ENCODE measurements around the gene ATP6V1G1.
"Not testable (repeated sequence)": the region's sequence is repeated elsewhere in the genome, so short reads cannot be mapped to it uniquely, and the experiment has no call there.

ATP6V1G1 gene

DNA sequence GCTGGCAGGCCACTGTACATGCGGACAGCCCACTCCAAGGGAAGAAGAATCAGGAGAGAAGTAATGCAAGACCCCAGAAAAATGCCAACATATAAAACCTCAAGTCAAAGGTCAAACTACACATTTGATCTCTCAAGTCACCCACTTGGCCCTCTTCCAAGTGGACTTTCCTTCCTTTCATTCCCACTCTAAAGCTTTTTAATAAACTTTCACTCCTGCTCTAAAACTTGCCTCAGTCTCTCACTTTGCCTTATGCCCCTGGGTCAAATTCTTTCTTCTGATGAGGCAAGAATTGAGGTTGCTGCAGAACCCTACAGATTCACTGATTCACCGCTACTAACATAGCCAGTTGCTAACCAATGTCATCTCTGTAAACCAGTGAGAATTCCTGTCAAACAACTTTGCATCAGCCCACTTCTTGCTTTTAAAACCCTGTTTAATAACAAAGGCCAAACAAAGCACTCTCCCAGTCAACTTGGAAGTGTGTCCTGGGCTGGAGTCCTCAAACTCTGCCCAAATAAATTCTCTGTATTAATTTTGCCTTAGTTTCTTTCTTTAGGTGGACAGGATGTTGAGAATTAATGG, 6.9 kb upstream of the ATP6V1G1 start:
- DNase-seq: no peak

- no peak for DNase-seq
Measured at GRCh38 chr9:114583371-114584155, 4.0 kb upstream of the ATP6V1G1 start.

DNA sequence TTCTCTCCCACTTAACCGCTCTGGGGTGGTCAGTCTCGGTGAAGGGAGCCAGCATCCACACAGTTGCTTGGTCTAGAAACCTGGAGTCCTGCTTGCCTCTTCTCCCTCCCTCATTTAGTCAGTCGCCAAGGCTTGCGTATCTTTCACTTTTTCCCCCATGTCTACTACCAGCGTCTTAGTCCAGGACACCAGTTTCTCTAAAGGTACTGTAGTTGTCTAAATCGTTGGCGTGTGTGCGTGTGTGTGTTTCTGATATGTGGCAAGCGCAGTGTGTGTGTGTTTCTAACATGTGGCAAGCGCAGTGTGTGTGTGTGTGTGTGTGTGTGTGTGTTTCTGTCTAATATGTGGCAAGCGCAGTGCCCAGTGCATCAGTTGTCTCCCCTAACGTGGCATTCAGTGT, 641 bp downstream of the ATP6V1G1 start:
- DNase-seq: peak; percentile 27

GRCh38 chr9:114588651-114589526, 1.3 kb downstream of the ATP6V1G1 start:
- no peak for DNase-seq

DNA sequence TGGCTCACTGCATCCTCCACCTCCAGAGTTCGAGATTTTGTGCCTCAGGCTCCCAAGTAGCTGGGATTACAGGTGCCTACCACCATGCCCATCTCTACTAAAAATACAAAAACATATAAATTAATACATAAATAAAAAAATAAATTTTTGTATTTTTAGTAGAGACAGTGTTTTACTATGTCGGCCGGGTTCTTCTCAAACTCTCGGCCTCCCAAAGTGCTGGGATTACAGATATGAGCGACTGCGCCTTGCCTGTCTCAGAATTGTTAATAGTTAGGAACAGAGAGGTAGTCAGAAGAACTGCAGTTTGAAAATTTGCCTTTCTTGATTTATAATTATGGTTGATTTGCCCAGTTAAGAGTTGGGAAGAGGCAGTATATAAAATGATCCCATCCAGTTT, 2.8 kb downstream of the ATP6V1G1 start:
- no peak for DNase-seq

GRCh38 chr9:114591291-114591787, 3.8 kb downstream of the ATP6V1G1 start:
- no peak for DNase-seq

DNA sequence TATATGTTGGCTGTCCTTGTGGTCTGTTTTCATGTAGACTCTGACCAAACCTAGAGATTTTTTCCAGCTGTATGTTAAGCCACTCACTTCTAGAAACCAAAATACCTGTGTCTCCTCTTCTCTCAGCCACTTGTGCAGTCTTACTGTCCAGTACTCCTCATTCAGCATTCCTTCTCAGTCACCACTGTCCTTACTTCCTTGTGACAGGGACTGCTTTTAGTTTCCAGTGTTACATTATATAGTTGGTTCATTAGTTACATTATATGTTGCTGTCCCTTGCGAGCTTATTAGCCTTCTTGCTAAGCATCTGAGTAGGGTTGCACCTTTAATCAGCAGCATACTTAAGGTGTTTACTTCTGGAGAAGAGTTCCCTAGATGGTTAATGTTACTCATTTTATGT, 4.3 kb downstream of the ATP6V1G1 start:
- DNase-seq: no peak

- peak; percentile 34 for DNase-seq
Measured at GRCh38 chr9:114592356-114592755, 4.8 kb downstream of the ATP6V1G1 start.

GRCh38 chr9:114594136-114594535, 6.6 kb downstream of the ATP6V1G1 start:
- no peak for DNase-seq

DNA sequence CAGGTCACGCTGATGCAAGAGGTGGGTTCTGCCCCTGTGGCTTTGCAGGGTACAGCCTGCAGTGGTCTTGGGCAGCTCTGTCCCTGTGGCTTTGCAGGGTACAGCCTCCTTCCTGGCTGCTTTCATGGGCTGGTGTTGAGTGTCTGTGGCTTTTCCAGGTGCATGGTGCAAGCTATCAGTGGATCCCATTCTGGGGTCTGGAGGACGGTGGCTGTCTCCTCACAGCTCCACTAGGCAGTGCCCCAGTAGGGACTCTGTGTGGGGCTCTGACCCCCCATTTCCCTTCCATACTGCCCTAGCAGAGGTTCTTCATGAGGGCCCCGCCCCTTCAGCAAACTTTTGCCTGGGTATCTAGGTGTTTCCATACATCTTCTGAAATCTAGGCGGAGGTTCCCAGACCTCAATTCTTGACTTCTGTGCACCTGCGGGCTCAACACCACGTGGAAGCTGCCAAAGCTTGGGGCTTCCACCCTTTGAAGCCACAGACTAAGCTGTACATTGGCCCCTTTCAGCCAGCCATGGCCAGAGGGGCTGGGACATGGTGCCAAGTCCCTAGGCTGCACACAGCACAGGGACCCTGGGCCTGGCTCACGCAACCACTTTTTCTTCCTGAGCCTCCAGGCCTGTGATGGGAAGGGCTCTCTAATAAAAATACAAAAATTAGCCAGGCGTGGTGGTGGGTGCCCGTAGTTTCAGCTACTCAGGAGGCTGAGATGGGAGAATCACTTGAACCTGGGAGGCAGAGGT, 13.1 kb downstream of the ATP6V1G1 start:
- DNase-seq: not testable (repeated sequence)

DNA sequence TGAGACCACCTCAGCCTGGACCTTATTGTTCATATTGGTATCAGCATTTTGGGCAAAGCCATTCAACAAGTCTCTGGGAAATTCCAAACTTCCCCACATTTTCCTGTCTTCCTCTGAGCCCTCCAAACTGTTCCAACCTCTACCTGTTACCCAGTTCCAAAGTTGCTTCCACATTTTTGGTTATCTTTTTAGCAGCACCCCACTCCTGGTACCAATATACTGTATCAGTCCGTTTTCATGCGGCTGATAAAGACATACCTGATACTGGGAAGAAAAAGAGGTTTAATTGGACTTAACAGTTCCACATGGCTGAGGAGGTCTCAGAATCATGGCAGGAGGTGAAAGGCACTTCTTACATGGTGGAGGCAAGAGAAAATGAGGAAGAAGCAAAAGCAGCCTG, 14.2 kb downstream of the ATP6V1G1 start:
- not testable (repeated sequence) for DNase-seq

DNA sequence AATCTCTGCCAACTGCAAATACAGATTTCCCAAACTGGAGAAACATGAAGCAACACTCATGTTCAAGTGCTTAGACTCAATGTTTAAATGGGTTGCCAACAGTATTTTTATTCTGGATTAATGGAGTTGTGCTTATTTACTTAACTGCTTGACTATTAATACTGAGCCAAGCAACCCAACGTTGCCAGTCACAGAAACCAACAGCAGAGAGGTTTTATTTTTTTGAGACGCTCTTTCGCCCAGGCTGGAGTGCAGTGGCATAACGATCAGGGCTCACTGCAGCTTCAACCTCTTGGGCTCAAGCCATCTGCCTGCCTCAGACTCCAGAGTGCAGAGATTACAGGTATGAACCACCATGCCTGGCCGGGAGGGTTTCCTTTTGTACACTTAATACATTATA, 15.1 kb downstream of the ATP6V1G1 start:
- DNase-seq: no peak

GRCh38 chr9:114603248-114603647, 15.7 kb downstream of the ATP6V1G1 start:
- DNase-seq: no peak

- DNase-seq: no peak
Measured at GRCh38 chr9:114604989-114605388, 17.4 kb downstream of the ATP6V1G1 start.

GRCh38 chr9:114606068-114606467, 18.5 kb downstream of the ATP6V1G1 start:
- DNase-seq: no peak

DNA sequence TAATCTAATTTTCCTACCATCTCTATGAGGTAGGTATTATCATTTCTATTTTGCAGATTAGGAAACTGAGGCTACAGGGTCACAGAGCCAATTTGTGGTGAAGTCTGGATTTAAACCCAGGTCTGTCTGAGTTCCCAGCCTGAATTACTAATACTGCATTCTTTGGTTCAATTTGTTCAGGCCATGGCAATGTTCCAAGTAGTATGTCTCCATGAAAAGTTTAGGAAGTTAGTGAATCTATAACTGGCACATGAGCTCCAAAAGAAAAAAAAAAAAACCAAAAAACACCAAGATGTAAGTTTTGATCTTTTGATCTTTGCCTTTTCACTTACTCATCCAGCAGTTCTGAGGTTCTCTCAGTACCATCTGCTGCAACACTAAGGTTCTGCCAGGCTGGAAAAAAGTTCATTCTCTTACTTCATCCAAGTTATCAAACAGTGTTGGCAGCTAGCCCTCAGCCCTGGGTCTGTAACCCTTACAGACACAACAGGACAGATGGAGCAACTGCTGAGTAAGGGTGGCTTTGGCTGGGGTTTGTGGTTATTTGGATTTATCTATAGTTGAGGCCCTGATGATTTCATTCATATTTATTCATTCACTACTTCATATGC, 19.1 kb downstream of the ATP6V1G1 start:
- peak; percentile 74 for DNase-seq

GRCh38 chr9:114607671-114608524, 20.3 kb downstream of the ATP6V1G1 start:
- DNase-seq: no peak

- DNase-seq: no peak
Measured at GRCh38 chr9:114608525-114608796, 20.9 kb downstream of the ATP6V1G1 start.

GRCh38 chr9:114611516-114612271, 24.1 kb downstream of the ATP6V1G1 start:
- peak; percentile 75 for DNase-seq

DNA sequence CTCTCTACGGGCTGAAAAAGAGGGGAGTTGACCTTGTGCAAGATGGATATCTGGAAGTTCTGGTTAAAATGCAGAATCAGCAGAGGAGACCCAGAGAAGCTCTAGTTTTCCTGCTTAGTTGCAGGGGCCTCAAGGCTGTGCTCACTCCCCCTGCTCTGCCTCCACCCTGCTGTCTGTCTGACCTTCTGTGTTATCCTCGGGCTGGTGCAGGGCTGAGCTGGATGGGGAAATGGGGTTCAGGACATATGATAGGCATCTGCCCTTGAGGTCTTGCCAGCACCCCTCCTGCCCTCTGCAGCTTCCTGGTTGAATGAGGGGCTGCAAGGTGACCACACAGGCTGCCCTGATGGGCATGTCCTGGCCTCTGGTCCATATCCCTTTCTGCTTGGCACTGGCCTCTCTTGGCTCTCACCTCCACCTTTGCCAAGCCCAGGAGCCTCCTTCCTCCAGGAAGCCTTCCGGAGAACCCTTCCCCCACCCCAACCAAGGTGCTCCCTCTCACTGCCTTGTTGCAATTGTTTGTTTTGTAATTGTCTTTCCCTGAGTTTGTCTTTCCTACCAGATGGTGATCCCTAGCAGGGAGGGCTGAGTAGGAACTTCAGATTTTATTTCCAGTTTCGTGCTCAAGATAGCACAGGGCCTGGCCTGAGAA, 24.8 kb downstream of the ATP6V1G1 start:
- no peak for DNase-seq
